ENCODE results near the gene NOVA2. TPM values are rescaled to one million over a fixed set of nuclear protein-coding genes. Genes with fewer than 3 reads are reported as not detected.

The NOVA2 gene
- total RNA-seq, 1 experiment from 2014 or later = 11.3 TPM

- TF ChIP-seq MLX (CRISPR knock-in tag; IDR thresholded peaks at IDR 0.05) (no peak), CREM (CRISPR knock-in tag; IDR thresholded peaks at IDR 0.05) (0 out of 2 replicates have a peak, but pooled peaks have one; percentile 16), ZNF219 (CRISPR knock-in tag; IDR thresholded peaks at IDR 0.05; ENCODE audit: borderline replicate concordance) (peak; percentile 87; the same call in 1 of the 2 replicates), AFF4 (CRISPR knock-in tag; IDR thresholded peaks at IDR 0.05; ENCODE audit: borderline replicate concordance) (peak; percentile 70; the same call in 1 of the 2 replicates), ERG (CRISPR knock-in tag; IDR thresholded peaks at IDR 0.05) (no peak), SP1 (CRISPR knock-in tag; conservative IDR thresholded peaks at IDR 0.05) (peak; percentile 56; the same call in 1 of the 2 replicates), ATF1 (CRISPR knock-in tag; IDR thresholded peaks at IDR 0.05) (0 out of 2 replicates have a peak, but pooled peaks have one; percentile 19), FOXJ3 (CRISPR knock-in tag; IDR thresholded peaks at IDR 0.05; ENCODE audit: borderline replicate concordance) (no peak), ATF3 (CRISPR knock-in tag; conservative IDR thresholded peaks at IDR 0.05) (no peak), IRF1 (CRISPR knock-in tag; IDR thresholded peaks at IDR 0.05) (peak; percentile 54; the same call in 1 of the 2 replicates), FOXK1 (CRISPR knock-in tag; IDR thresholded peaks at IDR 0.05) (peak; percentile 55; the same call in 1 of the 2 replicates), ZNF396 (CRISPR knock-in tag; IDR thresholded peaks at IDR 0.05; ENCODE audit: borderline replicate concordance) (no peak), SOX15 (CRISPR knock-in tag; IDR thresholded peaks at IDR 0.05) (no peak), ZNF138 (CRISPR knock-in tag; conservative IDR thresholded peaks at IDR 0.05) (peak; percentile 93), PRDM15 (CRISPR knock-in tag; IDR thresholded peaks at IDR 0.05) (peak; percentile 62; the same call in 1 of the 2 replicates), E2F4 (CRISPR knock-in tag; IDR thresholded peaks at IDR 0.05; ENCODE audit: borderline replicate concordance, low read depth) (no peak), HMGXB4 (CRISPR knock-in tag; IDR thresholded peaks at IDR 0.05) (no peak), ATF6 (CRISPR knock-in tag; IDR thresholded peaks at IDR 0.05) (no peak)
Observed at GRCh38 chr19:45952686-45953505, 20.8 kb downstream of the NOVA2 start (continued).
